ENCODE results near the gene FBP2. TPM values are rescaled to one million over a fixed set of nuclear protein-coding genes. Genes with fewer than 3 reads are reported as not detected.

FBP2 gene
- total RNA-seq, 1 experiment from 2014 or later: not detected

GRCh38 chr9:94627287-94627686, 33.7 kb upstream of the FBP2 start:
- H3K4me2 ChIP-seq (ENCODE audit: low read length): no peak overlapping the region
- no peaks in the 10 kb centered on the region for H3K36me3 ChIP-seq (ENCODE audit: control insufficient read depth in 1 of 2, insufficient read depth in 2 of 2, low read length in 2 of 2)
- H3K9ac ChIP-seq (ENCODE audit: low read length): no peak overlapping the region
- peaks cover 0 to 11% of the 10 kb centered on the region in 2 experiments; a peak in 1 of 4 replicates for H3K4me1 ChIP-seq (ENCODE audit: control insufficient read depth in 1 of 2, insufficient read depth in 2 of 2, low read length in 2 of 2)
- H3K9me2 ChIP-seq (ENCODE audit: insufficient read depth): no peaks in the 10 kb centered on the region
- no peaks in the 10 kb centered on the region for H3K9me3 ChIP-seq (ENCODE audit: control insufficient read depth in 1 of 2, insufficient read depth in 1 of 2, low read depth in 1 of 2, low read length in 2 of 2)
- H2AFZ ChIP-seq (ENCODE audit: low read depth, low read length, poor library complexity, severe bottlenecking): no peak overlapping the region
- H4K20me1 ChIP-seq (ENCODE audit: insufficient read depth): no peaks in the 10 kb centered on the region
- DNase-seq (ENCODE audit: low read depth, low spot score) (no peak), ATAC-seq (no peak)
- H3K4me3 ChIP-seq (replicated peaks in 1 of 2; ENCODE audit: low read depth in 1 of 2, low read length in 2 of 2): no peak overlapping the region
- H3K27ac ChIP-seq (ENCODE audit: low read depth, low read length): no peak overlapping the region
- no peaks in the 10 kb centered on the region for H3K27me3 ChIP-seq (ENCODE audit: insufficient read depth, low read length)
- TF ChIP-seq SRF (IDR thresholded peaks at IDR 0.05; ENCODE audit: low read depth) (no peak), ZNF274 (IDR thresholded peaks at IDR 0.05; ENCODE audit: low read depth, low read length) (no peak), SIN3A (IDR thresholded peaks at IDR 0.05; ENCODE audit: low read depth) (no peak), CEBPB (IDR thresholded peaks at IDR 0.05; ENCODE audit: low read depth) (no peak), REST (IDR thresholded peaks at IDR 0.05; ENCODE audit: low read depth) (no peak), SP1 (IDR thresholded peaks at IDR 0.05; ENCODE audit: low read depth) (no peak), YY1 (IDR thresholded peaks at IDR 0.05; ENCODE audit: extremely low read depth, insufficient replicate concordance, low read depth, low read length) (no peak), RAD21 (IDR thresholded peaks at IDR 0.05; ENCODE audit: low read depth) (no peak), EZH2 (IDR thresholded peaks at IDR 0.05) (no peak), POLR2AphosphoS5 (IDR thresholded peaks at IDR 0.05; ENCODE audit: low read depth, low read length) (no peak), JUND (IDR thresholded peaks at IDR 0.05) (no peak), POLR2A (IDR thresholded peaks at IDR 0.05; ENCODE audit: borderline replicate concordance, extremely low read depth, insufficient read depth, insufficient read length) (no peak), ZFX (IDR thresholded peaks at IDR 0.05) (no peak), ELF1 (IDR thresholded peaks at IDR 0.05; ENCODE audit: borderline replicate concordance, low read depth) (no peak), EGR1 (IDR thresholded peaks at IDR 0.05; ENCODE audit: low read depth) (no peak)
- TF ChIP-seq, protein P1, sequence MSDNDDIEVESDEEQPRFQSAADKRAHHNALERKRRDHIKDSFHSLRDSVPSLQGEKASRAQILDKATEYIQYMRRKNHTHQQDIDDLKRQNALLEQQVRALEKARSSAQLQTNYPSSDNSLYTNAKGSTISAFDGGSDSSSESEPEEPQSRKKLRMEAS (IDR thresholded peaks at IDR 0.05): no peak
- intact Hi-C loops (cut with micrococcal nuclease): no loop called here
- RAD21 ChIA-PET (ENCODE audit: low non-redundant PET in 1 of 2, low total read pairs in 2 of 2, uncharacterized antibody in 2 of 2, unreplicated experiment in 2 of 2): no interaction called here
- CTCF ChIA-PET: no interaction called here
- H3K79me2 ChIP-seq (ENCODE audit: insufficient read depth, low read length): no peaks in the 10 kb centered on the region
- POLR2A ChIA-PET: no interaction called here
- no TSS peak for BruUV-seq (replicated peaks)
